Measurements from ENCODE around the gene CHDH.

CHDH gene

DNA sequence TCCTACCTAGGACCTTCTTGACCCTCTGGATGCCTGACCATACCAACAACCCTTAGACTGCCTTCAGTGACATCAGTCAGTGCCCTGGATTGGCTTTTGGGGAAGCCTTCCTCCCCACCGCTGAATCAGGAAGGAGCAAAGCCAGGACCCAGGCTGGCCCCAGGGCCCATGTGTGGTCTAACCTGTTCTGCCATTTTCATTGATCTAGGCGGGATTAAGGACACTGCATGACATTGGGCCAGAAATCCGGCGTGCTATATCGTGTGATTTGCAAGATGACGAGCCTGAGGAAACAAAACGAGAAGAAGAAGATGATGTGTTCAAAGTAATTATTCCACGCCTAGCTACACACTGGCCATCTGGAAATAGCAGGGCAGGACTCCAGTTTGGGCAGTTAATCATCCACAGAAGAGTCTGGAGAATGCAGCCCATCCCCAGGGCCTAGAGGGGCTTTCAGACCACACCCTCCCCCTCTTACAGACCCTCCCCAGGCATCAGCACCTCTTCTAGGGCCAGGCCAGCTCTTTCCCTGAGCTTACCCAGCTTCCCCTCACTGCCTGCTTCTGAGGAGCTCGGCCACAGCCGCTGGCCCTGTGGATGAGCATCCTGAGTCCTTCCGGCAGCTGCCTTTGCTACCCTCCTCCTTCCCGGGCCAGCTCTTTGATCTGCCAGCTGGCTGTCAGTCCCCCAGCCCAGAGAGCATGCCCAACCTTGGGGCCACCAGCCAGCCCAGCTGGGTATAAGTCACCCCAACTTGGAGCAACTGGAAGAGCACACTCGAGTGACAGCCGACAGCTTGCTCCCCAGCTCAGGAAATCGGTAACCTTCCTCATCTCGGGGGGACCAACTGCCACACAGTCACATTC, 45.9 kb downstream of the CHDH start:
- TF ChIP-seq, protein P1, sequence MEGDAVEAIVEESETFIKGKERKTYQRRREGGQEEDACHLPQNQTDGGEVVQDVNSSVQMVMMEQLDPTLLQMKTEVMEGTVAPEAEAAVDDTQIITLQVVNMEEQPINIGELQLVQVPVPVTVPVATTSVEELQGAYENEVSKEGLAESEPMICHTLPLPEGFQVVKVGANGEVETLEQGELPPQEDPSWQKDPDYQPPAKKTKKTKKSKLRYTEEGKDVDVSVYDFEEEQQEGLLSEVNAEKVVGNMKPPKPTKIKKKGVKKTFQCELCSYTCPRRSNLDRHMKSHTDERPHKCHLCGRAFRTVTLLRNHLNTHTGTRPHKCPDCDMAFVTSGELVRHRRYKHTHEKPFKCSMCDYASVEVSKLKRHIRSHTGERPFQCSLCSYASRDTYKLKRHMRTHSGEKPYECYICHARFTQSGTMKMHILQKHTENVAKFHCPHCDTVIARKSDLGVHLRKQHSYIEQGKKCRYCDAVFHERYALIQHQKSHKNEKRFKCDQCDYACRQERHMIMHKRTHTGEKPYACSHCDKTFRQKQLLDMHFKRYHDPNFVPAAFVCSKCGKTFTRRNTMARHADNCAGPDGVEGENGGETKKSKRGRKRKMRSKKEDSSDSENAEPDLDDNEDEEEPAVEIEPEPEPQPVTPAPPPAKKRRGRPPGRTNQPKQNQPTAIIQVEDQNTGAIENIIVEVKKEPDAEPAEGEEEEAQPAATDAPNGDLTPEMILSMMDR (IDR thresholded peaks at IDR 0.05; ENCODE audit: control insufficient read depth, extremely low read depth, insufficient read depth): no peak
- H3K4me3 ChIP-seq (ENCODE audit: low read depth, low read length): no peak overlapping the region
- DNase-seq (ENCODE audit: low read depth): peak; percentile 27

DNA sequence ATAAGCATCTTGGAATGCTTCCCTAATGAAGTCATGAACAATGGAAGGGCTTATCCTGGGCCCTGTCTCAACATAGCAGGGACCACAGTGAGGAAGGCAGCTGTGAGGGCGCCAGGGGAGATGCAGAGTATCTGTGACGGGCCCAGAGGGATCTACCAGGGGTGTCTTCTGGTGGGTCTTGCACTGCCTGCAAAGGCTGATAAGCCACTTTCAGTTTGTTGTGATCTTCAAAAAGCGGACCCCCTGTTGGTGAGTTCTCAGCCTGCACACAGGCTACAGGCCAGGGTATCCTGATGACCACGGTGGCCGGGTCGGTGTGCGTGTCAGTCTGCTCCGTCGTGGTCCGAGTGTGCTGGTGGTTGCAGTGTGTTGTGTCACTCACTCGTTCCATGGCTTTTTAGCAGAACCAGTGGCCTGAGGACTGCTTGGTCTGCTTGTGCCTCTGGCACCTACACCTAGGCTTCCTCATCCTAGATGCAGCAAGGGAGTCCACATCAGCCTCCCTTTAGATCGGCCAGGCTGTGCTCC, 46.8 kb downstream of the CHDH start:
- no peak for DNase-seq (ENCODE audit: low read depth)
- TF ChIP-seq, protein P1 (IDR thresholded peaks at IDR 0.05; ENCODE audit: control insufficient read depth, extremely low read depth, insufficient read depth): no peak
- no peak overlapping the region for H3K4me3 ChIP-seq (ENCODE audit: low read depth, low read length)

DNA sequence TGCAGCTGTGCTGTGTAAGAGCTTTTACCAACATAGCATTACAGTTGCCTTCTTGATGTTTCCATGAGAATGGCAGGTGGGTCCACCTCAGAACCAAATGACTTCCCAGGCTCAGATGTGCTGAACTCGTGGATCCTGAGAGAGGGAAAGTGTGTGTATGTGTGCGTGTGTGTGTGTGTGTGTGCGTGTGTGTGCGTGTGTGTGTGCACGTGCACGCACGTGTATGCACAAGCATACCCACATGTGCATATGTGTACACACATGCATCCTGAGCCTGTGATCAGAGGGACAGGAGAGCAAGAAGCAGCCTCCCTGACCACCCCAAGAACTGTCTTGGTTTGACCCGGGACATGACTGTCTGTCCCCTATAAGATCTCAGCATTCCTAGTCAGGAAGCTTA, 48.1 kb downstream of the CHDH start:
- DNase-seq (ENCODE audit: low read depth): no peak
- TF ChIP-seq, protein P1 (IDR thresholded peaks at IDR 0.05; ENCODE audit: control insufficient read depth, extremely low read depth, insufficient read depth): no peak
- H3K4me3 ChIP-seq (ENCODE audit: low read depth, low read length): no peak overlapping the region

DNA sequence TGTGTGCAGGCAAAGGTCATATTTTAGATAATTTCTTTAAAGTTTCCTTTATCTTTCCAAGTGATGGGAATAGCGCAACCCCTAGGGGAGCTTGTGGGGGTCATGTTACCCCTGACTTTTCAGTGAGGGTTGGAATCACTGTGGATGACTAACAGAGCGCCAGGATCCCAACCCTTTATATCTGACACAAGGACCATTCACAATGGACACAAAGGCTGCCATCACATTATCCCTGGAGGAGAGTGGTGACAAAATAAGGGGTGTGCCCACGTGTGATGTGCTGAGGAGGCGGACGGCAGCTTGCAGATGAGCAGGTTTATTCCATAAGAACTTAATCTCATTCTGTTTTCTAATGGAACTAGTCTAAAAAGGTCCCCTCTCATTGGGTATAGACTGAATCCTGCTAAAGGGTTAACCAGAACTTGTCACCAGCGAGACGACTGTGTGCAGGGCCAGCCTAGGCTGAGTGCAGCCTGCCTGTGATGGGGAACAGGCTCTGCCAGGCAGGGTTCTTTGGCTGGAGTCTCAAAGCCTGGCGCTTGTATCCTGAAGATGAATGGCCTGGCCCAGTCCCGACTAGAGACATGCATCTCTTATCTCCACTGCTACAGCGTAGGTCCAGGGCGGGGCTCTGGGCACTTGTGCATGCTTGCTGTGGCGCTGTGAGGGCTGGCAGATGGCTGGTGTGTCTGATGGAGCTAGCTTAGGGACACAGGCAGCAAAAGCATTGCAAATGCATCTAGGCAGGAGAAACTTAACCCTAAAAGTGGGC, 50.2 kb downstream of the CHDH start:
- H3K4me3 ChIP-seq (ENCODE audit: low read depth, low read length): no peak overlapping the region
- TF ChIP-seq, protein P1 (IDR thresholded peaks at IDR 0.05; ENCODE audit: control insufficient read depth, extremely low read depth, insufficient read depth): no peak
- DNase-seq (ENCODE audit: low read depth): no peak

DNA sequence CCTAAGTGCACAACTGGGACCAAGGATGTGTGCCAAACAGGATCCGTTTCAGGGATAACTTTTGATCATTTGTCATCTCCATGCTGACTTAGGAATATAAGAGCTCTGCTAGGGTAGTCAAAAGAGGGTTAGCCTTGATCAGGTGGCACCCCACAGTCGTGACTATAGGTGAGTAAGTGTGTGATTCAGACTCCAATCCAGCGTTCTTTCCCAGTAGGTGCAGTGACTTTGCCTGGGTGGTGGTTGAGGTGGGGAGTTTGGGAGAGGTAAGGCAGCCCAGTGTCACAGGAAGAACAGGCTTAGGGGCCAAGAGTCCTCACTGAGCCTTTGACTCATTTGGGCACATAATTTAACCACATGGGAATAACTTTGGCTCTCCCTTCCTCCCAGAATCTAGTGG, 51.0 kb downstream of the CHDH start:
- no peak for DNase-seq (ENCODE audit: low read depth)
- TF ChIP-seq, protein P1 (IDR thresholded peaks at IDR 0.05; ENCODE audit: control insufficient read depth, extremely low read depth, insufficient read depth): no peak
- no peak overlapping the region for H3K4me3 ChIP-seq (ENCODE audit: low read depth, low read length)

DNA sequence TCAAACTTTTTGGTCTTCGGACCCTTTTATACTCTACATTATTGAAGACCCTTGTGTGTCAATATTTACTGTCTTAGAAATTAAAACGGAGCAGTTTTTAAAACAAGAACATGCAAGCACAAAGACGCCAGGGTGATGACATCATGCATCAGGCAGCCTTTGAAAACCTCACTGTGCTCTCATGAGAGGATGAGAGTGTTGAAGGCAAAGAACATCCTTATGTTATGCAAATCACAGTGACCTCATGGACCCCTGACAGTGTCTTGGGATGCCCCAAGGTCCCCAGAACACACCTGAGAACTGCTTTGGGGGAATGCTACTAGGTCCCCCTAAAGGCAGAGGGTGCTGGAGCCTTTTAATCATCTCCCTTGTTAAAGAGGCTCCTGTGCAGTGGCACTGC, 51.6 kb downstream of the CHDH start:
- no peak for DNase-seq (ENCODE audit: low read depth)
- no peak overlapping the region for H3K4me3 ChIP-seq (ENCODE audit: low read depth, low read length)
- TF ChIP-seq, protein P1 (IDR thresholded peaks at IDR 0.05; ENCODE audit: control insufficient read depth, extremely low read depth, insufficient read depth): no peak
